ENCODE data around the gene LHX2.

DNA sequence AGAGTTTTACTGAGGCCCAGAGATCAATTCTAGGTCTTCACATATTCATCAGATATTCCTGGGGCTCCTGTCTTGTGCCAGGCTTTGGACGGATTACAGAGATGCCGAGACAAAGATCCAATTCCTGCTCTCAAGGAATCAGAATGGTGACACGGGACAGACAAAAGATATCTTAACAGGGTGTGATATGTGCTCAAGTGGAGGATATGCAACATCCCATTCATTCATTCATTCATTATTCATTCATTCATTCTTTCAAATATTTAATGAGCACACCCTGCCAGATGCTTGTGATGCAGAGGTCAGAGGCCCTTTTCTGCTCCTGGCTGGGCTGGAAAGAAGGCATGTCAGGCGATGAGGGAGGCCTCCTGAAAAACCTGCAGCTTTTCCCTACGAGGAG is 21.8 kb downstream of the LHX2 start:
- TF ChIP-seq POLR2A (IDR thresholded peaks at IDR 0.05) = no peak
- TF ChIP-seq, protein P1, sequence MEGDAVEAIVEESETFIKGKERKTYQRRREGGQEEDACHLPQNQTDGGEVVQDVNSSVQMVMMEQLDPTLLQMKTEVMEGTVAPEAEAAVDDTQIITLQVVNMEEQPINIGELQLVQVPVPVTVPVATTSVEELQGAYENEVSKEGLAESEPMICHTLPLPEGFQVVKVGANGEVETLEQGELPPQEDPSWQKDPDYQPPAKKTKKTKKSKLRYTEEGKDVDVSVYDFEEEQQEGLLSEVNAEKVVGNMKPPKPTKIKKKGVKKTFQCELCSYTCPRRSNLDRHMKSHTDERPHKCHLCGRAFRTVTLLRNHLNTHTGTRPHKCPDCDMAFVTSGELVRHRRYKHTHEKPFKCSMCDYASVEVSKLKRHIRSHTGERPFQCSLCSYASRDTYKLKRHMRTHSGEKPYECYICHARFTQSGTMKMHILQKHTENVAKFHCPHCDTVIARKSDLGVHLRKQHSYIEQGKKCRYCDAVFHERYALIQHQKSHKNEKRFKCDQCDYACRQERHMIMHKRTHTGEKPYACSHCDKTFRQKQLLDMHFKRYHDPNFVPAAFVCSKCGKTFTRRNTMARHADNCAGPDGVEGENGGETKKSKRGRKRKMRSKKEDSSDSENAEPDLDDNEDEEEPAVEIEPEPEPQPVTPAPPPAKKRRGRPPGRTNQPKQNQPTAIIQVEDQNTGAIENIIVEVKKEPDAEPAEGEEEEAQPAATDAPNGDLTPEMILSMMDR (IDR thresholded peaks at IDR 0.05 in 8 of 11, conservative IDR thresholded peaks at IDR 0.05 in 3 of 11) = no peak
